ENCODE measurements around the gene FRY.

GRCh38 chr13:32315238-32316027 is 283.9 kb downstream of the FRY start, which contains the start of the genes BRCA2 and ZAR1L:
- TF ChIP-seq POLR2A (IDR thresholded peaks at IDR 0.05; ENCODE audit: low read length) (peak; percentile 98), GATA1 (IDR thresholded peaks at IDR 0.05; ENCODE audit: low read depth, low read length) (no peak)

Measured in erythroblast (primary cell).